Measurements from ENCODE around the gene PSEN2.
"Not testable (repeated sequence)": the region's sequence is repeated elsewhere in the genome, so short reads cannot be mapped to it uniquely, and the experiment has no call there.

The PSEN2 gene

GRCh38 chr1:226920446-226920894, 50.1 kb downstream of the PSEN2 start:
- no peak for DNase-seq

- DNase-seq: no peak
Measured at GRCh38 chr1:226921504-226921903, 51.1 kb downstream of the PSEN2 start.

DNA sequence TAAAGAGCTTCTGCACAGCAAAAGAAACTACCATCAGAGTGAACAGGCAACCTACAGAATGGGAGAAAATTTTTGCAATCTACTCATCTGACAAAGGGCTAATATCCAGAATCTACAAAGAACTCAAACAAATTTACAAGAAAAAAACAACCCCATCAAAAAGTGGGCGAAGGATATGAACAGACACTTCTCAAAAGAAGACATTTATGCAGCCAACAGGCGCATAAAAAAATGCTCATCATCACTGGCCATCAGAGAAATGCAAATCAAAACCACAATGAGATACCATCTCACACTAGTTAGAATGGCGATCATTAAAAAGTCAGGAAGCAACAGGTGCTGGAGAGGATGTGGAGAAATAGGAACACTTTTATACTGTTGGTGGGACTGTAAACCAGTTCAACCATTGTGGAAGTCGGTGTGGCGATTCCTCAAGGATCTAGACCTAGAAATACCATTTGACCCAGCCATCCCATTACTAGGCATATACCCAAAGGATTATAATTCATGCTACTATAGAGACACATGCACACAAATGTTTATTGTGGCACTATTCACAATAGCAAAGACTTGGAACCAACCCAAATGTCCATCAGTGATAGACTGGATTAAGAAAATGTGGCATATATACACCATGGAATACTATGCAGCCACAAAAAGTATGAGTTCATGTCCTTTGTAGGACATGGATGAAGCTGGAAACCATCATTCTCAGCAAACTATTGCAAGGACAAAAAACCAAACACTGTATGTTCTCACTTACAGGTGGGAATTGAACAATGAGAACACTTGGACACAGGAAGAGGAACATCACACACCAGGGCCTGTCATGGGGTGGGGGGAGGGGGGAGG, 59.1 kb downstream of the PSEN2 start:
- not testable (repeated sequence) for DNase-seq

DNA sequence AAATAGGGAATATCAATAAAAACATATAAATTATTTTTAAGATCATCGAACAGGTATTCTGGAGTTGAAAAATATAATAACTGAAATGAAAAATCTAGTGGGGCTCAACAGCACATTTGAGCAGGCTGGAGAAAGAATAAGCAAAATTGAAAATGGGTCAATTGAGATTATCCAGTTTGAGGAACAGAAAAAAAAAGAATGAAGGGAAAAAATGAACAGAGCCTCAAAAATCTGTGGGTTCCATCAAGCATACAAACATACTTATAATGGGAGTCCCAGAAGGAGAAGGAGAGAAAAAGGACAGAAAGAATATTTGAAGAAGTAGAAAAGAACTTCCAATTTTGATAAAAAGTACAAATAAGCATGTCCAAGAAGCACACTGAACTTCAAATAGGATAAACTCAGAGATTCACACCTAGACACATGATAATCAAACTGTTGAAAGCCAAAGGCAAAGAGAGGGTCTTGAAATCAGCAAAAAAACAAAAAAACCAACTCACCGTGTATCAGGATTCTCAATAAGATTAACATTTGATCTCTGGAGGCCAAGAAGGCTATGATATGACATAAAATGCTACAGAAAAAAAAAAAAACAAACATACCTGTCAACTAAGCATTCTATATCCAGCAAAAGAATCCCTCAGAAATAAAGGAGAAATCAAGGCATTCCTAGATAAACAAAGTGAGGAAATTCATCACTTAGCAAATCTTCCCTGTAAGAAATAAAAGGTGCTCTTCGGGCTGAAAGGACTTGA, 64.2 kb downstream of the PSEN2 start:
- DNase-seq: no peak

DNA sequence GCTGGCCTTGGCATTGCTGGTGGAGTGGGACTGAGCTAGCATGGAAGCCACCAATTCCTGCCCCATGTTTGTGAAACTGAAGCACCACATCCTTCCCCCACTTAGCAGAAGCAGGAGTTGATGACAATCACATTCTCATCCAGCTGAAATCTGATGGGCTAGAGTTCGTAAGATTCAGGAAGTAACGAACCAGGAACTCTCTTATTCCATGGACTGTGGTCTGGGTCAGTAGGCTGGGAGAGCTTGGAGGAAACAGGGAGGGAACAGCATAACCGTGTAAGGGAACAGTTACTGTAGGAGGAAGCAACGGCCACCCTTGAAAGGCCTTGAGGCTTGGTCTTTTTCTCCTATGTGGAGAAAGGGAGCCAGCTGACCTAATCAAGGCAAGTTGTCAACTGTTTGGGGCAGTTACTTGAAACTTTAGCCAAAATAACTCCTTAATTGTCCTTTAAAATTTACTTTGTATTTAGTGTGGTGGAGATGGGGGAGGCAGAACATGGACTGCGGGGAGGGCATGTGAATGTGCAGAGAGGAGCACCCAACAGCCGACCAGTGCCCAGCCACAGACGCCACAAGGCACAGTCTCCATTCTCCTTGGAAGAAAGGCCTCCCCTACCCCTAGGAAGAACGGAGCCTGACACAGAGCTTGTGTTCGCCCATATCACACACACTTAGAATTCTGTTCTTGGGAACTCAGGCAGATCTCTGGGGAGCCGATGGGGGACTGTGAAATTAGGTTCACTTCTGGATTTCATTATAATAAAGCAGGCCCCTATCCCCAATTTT, 67.7 kb downstream of the PSEN2 start:
- DNase-seq: no peak

DNA sequence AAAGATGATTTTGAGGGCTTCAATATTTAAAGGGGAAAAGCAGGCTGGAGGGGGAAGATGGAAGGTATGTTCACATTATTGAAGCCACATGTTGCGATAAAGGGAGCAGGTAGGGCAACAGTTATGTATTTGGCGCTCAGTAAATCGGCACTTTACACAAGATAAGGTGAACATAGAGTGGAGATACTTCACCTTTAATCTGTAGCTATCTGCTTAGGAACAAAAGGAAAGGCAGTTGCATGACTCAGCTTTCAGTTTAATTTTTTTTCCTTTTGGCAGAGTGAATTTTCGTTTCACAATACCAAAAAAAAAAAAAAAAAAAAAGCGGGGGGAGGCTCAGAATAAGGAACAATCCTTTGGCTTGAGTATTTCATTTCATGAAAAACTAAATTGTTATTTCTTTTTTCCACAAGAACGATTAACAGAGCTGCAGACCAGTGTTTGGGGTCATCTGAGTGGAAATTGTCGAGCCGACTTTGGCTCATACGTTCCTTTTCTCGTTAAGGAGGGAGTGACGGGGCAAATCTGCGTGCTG, 68.6 kb downstream of the PSEN2 start:
- DNase-seq: no peak

DNA sequence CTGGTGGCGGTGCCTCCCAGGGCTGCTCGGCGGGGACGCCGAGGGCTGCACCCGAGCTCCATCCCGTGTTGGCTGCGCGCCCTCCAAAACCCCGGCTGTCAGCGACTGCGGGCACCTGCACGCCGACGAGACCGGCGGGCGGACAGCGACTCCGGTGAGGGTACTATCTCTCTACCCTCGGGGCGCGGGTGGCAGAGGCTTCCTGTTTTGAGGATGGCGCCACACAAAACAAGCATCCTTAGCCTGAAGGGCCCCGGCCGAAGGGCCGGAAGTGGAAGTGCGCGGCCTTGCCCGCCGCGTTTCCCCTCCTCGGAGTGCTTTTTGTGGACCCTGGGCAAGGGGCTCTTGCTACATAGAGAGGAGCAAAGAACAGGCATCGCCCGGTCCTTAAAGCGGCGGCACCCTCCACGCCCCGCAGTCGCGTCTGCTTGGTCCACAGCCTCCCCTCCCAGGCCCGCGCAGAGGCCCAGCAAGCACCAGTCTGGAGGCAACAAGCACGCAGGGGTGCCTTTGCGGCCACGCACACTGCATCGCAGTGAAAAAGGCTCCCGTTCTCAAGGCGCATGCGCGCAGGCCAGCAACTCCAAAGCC, 69.1 kb downstream of the PSEN2 start:
- DNase-seq: peak; percentile 80

- DNase-seq: peak; percentile 100
Measured at GRCh38 chr1:226940029-226940805, 69.8 kb downstream of the PSEN2 start, which contains the start of gene COQ8A. TSS of gene COQ8A (plus strand) at chr1:226940294. CDS start at chr1:226961386, 21,092 bp downstream.

DNA sequence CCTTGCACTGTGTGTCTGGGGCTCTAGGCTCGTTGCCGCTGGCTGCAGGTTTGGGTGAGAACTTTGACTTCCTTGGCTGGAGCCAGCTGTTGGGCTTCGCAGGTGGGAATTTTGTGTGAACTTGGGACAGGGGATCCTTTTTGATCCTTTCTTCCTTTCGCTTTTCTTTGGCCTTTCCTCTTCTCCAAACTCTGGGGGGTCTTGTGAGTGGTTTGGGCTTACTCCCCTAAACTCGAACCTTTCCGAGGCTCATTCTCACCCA, 70.3 kb downstream of the PSEN2 start:
- DNase-seq: no peak

DNA sequence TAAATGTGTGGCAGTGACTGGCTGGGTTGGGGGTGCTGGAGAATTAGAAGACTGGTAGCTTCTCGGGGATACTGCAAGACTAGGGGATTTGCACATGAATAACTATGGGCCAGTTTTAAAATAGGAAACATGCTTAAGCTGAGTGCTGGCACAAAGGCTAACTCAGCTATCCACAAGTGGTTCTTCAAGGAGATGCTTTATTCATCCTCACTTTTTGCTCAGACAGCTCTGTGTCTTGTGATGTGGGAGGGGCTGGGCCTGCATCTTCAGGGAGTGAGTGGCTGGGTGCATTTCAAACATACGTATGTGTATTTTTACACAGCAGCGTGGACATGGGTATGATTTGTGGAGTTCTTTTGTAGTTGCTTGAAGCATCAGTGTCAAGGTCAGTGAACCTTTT, 72.0 kb downstream of the PSEN2 start:
- DNase-seq: no peak

GRCh38 chr1:226943156-226943555, 72.7 kb downstream of the PSEN2 start:
- no peak for DNase-seq

DNA sequence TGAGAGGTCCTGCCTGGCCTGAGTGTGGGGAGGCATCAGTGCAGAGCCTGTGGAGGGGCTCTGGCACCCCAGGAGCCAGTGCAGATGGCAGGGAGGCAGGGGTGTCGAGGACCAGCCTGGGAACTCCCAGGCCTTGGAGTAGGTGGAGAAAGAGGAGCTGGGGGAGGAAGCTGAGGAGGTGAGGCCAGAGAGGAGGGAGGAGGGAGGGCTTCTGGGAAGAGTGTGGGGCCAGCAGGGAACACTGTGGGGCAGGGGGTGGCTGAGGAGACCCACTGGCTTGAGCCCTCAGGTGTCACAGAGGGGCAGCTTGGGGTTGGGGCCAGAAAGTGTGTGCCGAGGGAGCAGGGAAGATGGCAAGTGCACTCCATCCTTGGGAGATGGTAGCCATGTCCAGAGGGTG, 73.5 kb downstream of the PSEN2 start:
- no peak for DNase-seq

- DNase-seq: no peak
Measured at GRCh38 chr1:226945106-226945857, 74.9 kb downstream of the PSEN2 start.
